Loucy (cell line): Measurements from ENCODE around the gene MYO5B.

Experiments used
- H2AFZ ChIP-seq: fragments of 200-600 bp; sonication (generic); 2 replicates; pipeline ENCODE4 v1.6.0; 2016; ENCODE audit warnings: antibody characterized with exemption, mild to moderate bottlenecking, low read length, moderate library complexity
- H3F3A ChIP-seq: fragments of 200-600 bp; 2 replicates; pipeline ENCODE4 v1.6.0; 2016; ENCODE audit warnings: antibody characterized with exemption, low read depth, mild to moderate bottlenecking
- H3K27me3 ChIP-seq: fragments of 200-600 bp; sonication (generic); 2 replicates; pipeline ENCODE4 v1.6.1; 2014; ENCODE audit warnings: low read length, mild to moderate bottlenecking; ENCODE audit not compliant: insufficient read depth, poor library complexity, severe bottlenecking
- H3K36me3 ChIP-seq: fragments of 200-600 bp; sonication (generic); 2 replicates; pipeline ENCODE4 v1.6.1; 2016; ENCODE audit warnings: low read length; ENCODE audit not compliant: insufficient read depth
- H3K4me1 ChIP-seq: fragments of 200-600 bp; sonication (generic); 2 replicates; pipeline ENCODE4 v1.5.1; 2014; ENCODE audit warnings: low read length, mild to moderate bottlenecking; ENCODE audit not compliant: insufficient read depth, poor library complexity, severe bottlenecking
- H3K4me2 ChIP-seq: fragments of 200-600 bp; sonication (generic); 2 replicates; pipeline ENCODE4 v1.6.0; 2014; ENCODE audit warnings: antibody characterized with exemption, low read length, low read depth, mild to moderate bottlenecking; ENCODE audit not compliant: poor library complexity, severe bottlenecking
- H3K4me3 ChIP-seq: fragments of 200-600 bp; sonication (generic); 2 replicates; pipeline ENCODE4 v1.5.1; 2014; ENCODE audit warnings: low read length, mild to moderate bottlenecking, mixed read lengths; ENCODE audit not compliant: poor library complexity, severe bottlenecking
- H3K79me2 ChIP-seq: fragments of 200-600 bp; sonication (generic); 2 replicates; pipeline ENCODE4 v1.6.1; 2014; ENCODE audit warnings: low read length; ENCODE audit not compliant: insufficient read depth
- H3K9ac ChIP-seq: fragments of 200-600 bp; sonication (generic); 2 replicates; pipeline ENCODE4 v1.6.0; 2014; ENCODE audit warnings: mild to moderate bottlenecking, low read depth, low read length, moderate library complexity; ENCODE audit not compliant: poor library complexity, severe bottlenecking
- H3K9me2 ChIP-seq: fragments of 200-600 bp; sonication (generic); replicated peaks from 2 replicates; pipeline ENCODE4 v1.6.1; 2016; ENCODE audit warnings: low read depth, low read length, mixed read lengths
- H3K9me3 ChIP-seq: fragments of 200-600 bp; sonication (generic); 2 replicates; pipeline ENCODE4 v1.6.1; 2014; ENCODE audit warnings: mild to moderate bottlenecking, antibody characterized with exemption, low read length, low read depth; ENCODE audit not compliant: insufficient read depth
- H4K20me1 ChIP-seq: fragments of 200-600 bp; sonication (generic); 2 replicates; pipeline ENCODE4 v1.6.0; 2014; ENCODE audit warnings: antibody characterized with exemption, low read length, mild to moderate bottlenecking; ENCODE audit not compliant: insufficient read depth, poor library complexity, severe bottlenecking
- CTCF ChIP-seq: fragments of 200-600 bp; sonication (generic); conservative IDR thresholded peaks from 2 replicates; pipeline ENCODE4 v1.5.1; 2014; ENCODE audit warnings: mild to moderate bottlenecking, antibody characterized with exemption, low read length
- EZH2phosphoT487 ChIP-seq: fragments of 200-600 bp; IDR thresholded peaks from 2 replicates; pipeline ENCODE4 v1.6.1; 2018; ENCODE audit warnings: antibody characterized with exemption, mild to moderate bottlenecking, moderate library complexity, borderline replicate concordance

Gene MYO5B

DNA sequence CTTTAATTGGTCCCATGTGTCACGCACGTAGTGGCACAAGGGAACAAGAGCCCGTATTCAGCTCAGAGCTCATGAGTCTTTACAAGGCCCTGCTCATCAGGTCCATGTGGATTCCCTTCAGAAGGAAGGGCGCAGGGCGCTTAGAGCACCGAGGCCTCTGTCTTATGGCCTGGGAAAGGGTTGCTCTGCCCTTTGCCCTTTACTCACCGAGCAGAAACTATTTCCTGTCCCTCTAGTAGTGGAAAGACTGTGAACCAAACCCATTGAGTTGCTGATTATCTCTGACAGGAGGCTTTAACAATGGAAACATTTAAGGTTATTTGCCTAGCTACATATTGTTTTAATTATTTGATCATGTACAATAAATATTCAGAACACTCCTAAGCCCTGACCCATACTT lies 279.6 kb downstream of the MYO5B start:
- Histone ChIP-seq H3K27me3 (no peaks in the 10 kb centered on the region), H3K9me2 (no peaks in the 10 kb centered on the region), H3K79me2 (no peaks in the 10 kb centered on the region), H3K4me2 (no peak overlapping the region), H3K9ac (no peak overlapping the region), H3K9me3 (no peaks in the 10 kb centered on the region; the same call in 1 of the 2 replicates), H3F3A (no peaks in the 10 kb centered on the region), H3K36me3 (no peaks in the 10 kb centered on the region), H3K4me3 (no peak overlapping the region), H2AFZ (no peak overlapping the region), H3K4me1 (no peaks in the 10 kb centered on the region), H4K20me1 (no peaks in the 10 kb centered on the region)
- TF ChIP-seq CTCF, result no peak
- no peak for TF ChIP-seq EZH2phosphoT487

DNA sequence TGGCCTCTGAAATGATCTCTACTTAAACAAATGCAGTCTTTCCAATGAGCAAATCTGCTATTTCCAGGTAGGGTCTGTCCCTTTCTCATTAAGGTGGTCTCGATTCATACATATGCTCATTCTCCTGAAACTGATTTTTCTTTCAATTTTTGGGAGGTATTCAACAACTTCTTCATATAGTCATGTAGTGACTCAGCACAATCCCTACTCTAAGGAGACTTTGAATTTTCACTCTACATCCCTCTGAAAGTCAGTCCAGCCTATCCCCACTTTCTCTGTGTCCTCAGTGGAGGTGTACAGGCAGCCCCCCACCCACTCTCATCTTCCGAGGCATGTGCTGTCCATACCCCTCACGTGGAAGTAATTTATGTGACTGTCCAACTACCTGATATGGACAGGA lies 281.7 kb downstream of the MYO5B start:
- no peaks in the 10 kb centered on the region for H4K20me1 ChIP-seq
- H3K4me1 ChIP-seq, result no peaks in the 10 kb centered on the region
- no peaks in the 10 kb centered on the region; the same call in 1 of the 2 replicates for H3K9me3 ChIP-seq
- H3K36me3 ChIP-seq, result no peaks in the 10 kb centered on the region
- no peaks in the 10 kb centered on the region for H3K27me3 ChIP-seq
- H3K9ac ChIP-seq, result no peak overlapping the region
- H3K79me2 ChIP-seq, result no peaks in the 10 kb centered on the region
- TF ChIP-seq EZH2phosphoT487, result no peak
- TF ChIP-seq CTCF, result no peak
- no peak overlapping the region for H3K4me3 ChIP-seq
- H3F3A ChIP-seq, result no peaks in the 10 kb centered on the region
- H2AFZ ChIP-seq, result no peak overlapping the region
- no peaks in the 10 kb centered on the region for H3K9me2 ChIP-seq
- no peak overlapping the region for H3K4me2 ChIP-seq

GRCh38 chr18:49911427-49911826 lies 283.5 kb downstream of the MYO5B start:
- Histone ChIP-seq H4K20me1 (no peaks in the 10 kb centered on the region), H3K4me2 (no peak overlapping the region), H3K9me3 (no peaks in the 10 kb centered on the region; the same call in 1 of the 2 replicates), H3K9ac (no peak overlapping the region), H3K79me2 (no peaks in the 10 kb centered on the region), H3K27me3 (no peaks in the 10 kb centered on the region), H3F3A (no peaks in the 10 kb centered on the region), H3K36me3 (no peaks in the 10 kb centered on the region), H2AFZ (no peak overlapping the region), H3K4me3 (no peak overlapping the region), H3K4me1 (no peaks in the 10 kb centered on the region), H3K9me2 (no peaks in the 10 kb centered on the region)
- no peak for TF ChIP-seq CTCF
- no peak for TF ChIP-seq EZH2phosphoT487
